NB4 (cell line): Measurements from ENCODE around the gene KLHL6.

Source experiments
- CTCF ChIP-seq: IDR thresholded peaks from one replicate; pipeline ENCODE4 v1.5.1; 2012; ENCODE audit warnings: low read depth, low read length
- MAX ChIP-seq: IDR thresholded peaks from 2 replicates; pipeline ENCODE4 v1.6.1; 2011; ENCODE audit warnings: low read depth, low read length

GRCh38 chr3:183533412-183534132, 21.9 kb downstream of the KLHL6 start:
- TF ChIP-seq CTCF (no peak), MAX (no peak)
